K562 (cell line): ENCODE results near the gene ZSWIM8. TPM values are rescaled to one million over a fixed set of nuclear protein-coding genes. Genes with fewer than 3 reads are reported as not detected.
A peak's percentile ranks its signal among the peaks of the same experiment; 100 is the strongest.

Source experiments
- CTBP1 ChIP-seq: fragments of 450-650 bp; IDR thresholded peaks from 2 replicates; pipeline ENCODE4 v1.6.1; 2016; ENCODE audit warnings: borderline replicate concordance
- FOS ChIP-seq: IDR thresholded peaks from 3 replicates; pipeline ENCODE4 v1.6.1; 2011; ENCODE audit not compliant: insufficient read length; ENCODE audit errors: extremely low read depth
- GMEB1 ChIP-seq: fragments of 250-450 bp; sonication (Bioruptor Pico); IDR thresholded peaks from 2 replicates; pipeline ENCODE4 v1.4.0; 2020; ENCODE audit warnings: mild to moderate bottlenecking
- HEY1 ChIP-seq: fragments of 250-450 bp; sonication (Bioruptor Pico); IDR thresholded peaks from 2 replicates; pipeline ENCODE4 v1.5.0; 2020; ENCODE audit warnings: mild to moderate bottlenecking, moderate library complexity, borderline replicate concordance
- KDM4B ChIP-seq, 2 experiments: fragments of 450-650 bp in 1 of 2; sonication (generic) in 1 of 2; IDR thresholded peaks; 2 replicates each; pipeline ENCODE4 v1.6.1; 2016 to 2017; ENCODE audit warnings: borderline replicate concordance in 2 of 2, antibody characterized with exemption in 1 of 2, low read depth in 1 of 2, mild to moderate bottlenecking in 1 of 2
- MBD2 ChIP-seq: sonication (generic); IDR thresholded peaks from 2 replicates; pipeline ENCODE4 v1.6.1; 2016; ENCODE audit warnings: low read depth, borderline replicate concordance
- MEF2D ChIP-seq: conservative IDR thresholded peaks from 2 replicates; pipeline ENCODE4 v1.6.1; 2016; ENCODE audit warnings: low read depth, missing genetic modification characterization, missing compliant biosample characterization
- MYNN ChIP-seq, 2 experiments: sonication (generic); formaldehyde crosslinking in 1 of 2; IDR thresholded peaks; 2 replicates each; pipeline versions ENCODE4 v1.5.0 to v1.6.1; 2016 to 2020; ENCODE audit warnings: antibody characterized with exemption in 1 of 2, missing genetic modification reagents in 1 of 2
- PHTF2 ChIP-seq: fragments of 250-450 bp; sonication (Bioruptor Pico); IDR thresholded peaks from 2 replicates; pipeline ENCODE4 v1.5.0; 2021; ENCODE audit warnings: mild to moderate bottlenecking
- POU5F1 ChIP-seq: fragments of 150-350 bp; IDR thresholded peaks from 2 replicates; pipeline ENCODE4 v1.6.1; 2014; ENCODE audit warnings: borderline replicate concordance, low read length, low read depth, mild to moderate bottlenecking; ENCODE audit not compliant: partially characterized antibody
- RBM15 ChIP-seq: fragments of 200-400 bp; formaldehyde crosslinking; IDR thresholded peaks from 2 replicates; pipeline ENCODE4 v1.6.1; 2018; ENCODE audit warnings: mild to moderate bottlenecking, low read length, moderate library complexity; ENCODE audit not compliant: insufficient read depth
- SMAD4 ChIP-seq: fragments of 250-450 bp; sonication (Bioruptor Pico); conservative IDR thresholded peaks from 2 replicates; pipeline ENCODE4 v1.8.0; 2021; ENCODE audit warnings: inconsistent platforms, mild to moderate bottlenecking, moderate library complexity
- SREBF2 ChIP-seq: sonication (generic); formaldehyde crosslinking; IDR thresholded peaks from 2 replicates; pipeline ENCODE4 v1.4.0; 2020; ENCODE audit warnings: mild to moderate bottlenecking, missing genetic modification reagents
- ZBTB49 ChIP-seq: sonication (generic); formaldehyde crosslinking; IDR thresholded peaks from 2 replicates; pipeline ENCODE4 v1.8.0; 2022; ENCODE audit warnings: missing genetic modification reagents, mild to moderate bottlenecking, borderline replicate concordance
- ZNF197 ChIP-seq: fragments of 200-800 bp; sonication (Bioruptor generic); IDR thresholded peaks from 2 replicates; pipeline ENCODE4 v1.6.1; 2016; ENCODE audit warnings: low read depth, missing genetic modification characterization, missing compliant biosample characterization
- ZNF785 ChIP-seq: fragments of 250-450 bp; sonication (Bioruptor Pico); IDR thresholded peaks from 2 replicates; pipeline ENCODE4 v1.4.0; 2020; ENCODE audit warnings: mild to moderate bottlenecking
- polyA plus RNA-seq, 8 experiments: library from polyadenylated mRNA; depleted of rRNA in 4 of 8; stranded (reverse) in 5 of 8; unstranded in 3 of 8; fragments of >200 nt; fragmentation: Nextera tagmentation in 2 of 8; fragmentation: Illumina TruSeq in 1 of 8; extraction: Ambion mirVana in 2 of 8; extraction: Trizol in 1 of 8; gene quantifications; 2 replicates each; pipeline versions ENCODE4 v1.2.1 to v1.2.3, GENCODE V29; 2011 to 2014; ENCODE audit warnings: inconsistent platforms in 1 of 8, missing spikeins in 1 of 8
- total RNA-seq, 7 experiments: library from RNA; depleted of rRNA in 6 of 7; stranded (reverse); fragments of >200 nt in 6 of 7; fragmentation: Illumina TruSeq in 2 of 7; extraction: Trizol in 2 of 7; gene quantifications; 2 replicates each; pipeline versions ENCODE4 v1.2.1 to v1.2.3, GENCODE V29; 2011 to 2021; ENCODE audit warnings: low replicate concordance in 1 of 7

ZSWIM8 gene
- total and polyA plus RNA-seq, 9 of the 15 experiments (the other 6 are each of a cell fraction or from before 2014, with no cell fraction given) = 5.6 to 47.8 (median 26.7) TPM

- TF ChIP-seq CTBP1 (peak; percentile 55; the same call in 1 of the 2 replicates), SREBF2 (no peak), ZNF785 (CRISPR knock-in tag) (no peak), GMEB1 (peak; percentile 39), MBD2 (peak; percentile 86; the same call in 1 of the 2 replicates), HEY1 (CRISPR knock-in tag) (peak; percentile 2; the same call in 1 of the 2 replicates), ZNF197 (peak; percentile 13), SMAD4 (CRISPR knock-in tag) (no peak), PHTF2 (CRISPR knock-in tag) (no peak), MEF2D (tag) (no peak), FOS (no peak), KDM4B (IDR thresholded peaks at IDR 0.05; ENCODE audit: borderline replicate concordance in 2 of 2, low read depth in 1 of 2) (peak in 1 of 2 experiments; percentile 95; a peak in 2 of 4 replicates), MYNN (IDR thresholded peaks at IDR 0.05) (peak; percentile 77; the same call in 1 of the 2 replicates), MYNN (CRISPR knock-in tag; IDR thresholded peaks at IDR 0.05) (no peak), POU5F1 (no peak), RBM15 (no peak), ZBTB49 (CRISPR knock-in tag) (no peak)
Measured at GRCh38 chr10:73743905-73744663, 41.3 kb upstream of the ZSWIM8 start, which contains the start of gene SEC24C (continued).
